ENCODE results near the gene PIEZO2. TPM values are rescaled to one million over a fixed set of nuclear protein-coding genes. Genes with fewer than 3 reads are reported as not detected.

Gene PIEZO2
- total and polyA plus RNA-seq, 2 donors (not counting 1 experiment from before 2014, with no cell fraction given) = not detected

DNA sequence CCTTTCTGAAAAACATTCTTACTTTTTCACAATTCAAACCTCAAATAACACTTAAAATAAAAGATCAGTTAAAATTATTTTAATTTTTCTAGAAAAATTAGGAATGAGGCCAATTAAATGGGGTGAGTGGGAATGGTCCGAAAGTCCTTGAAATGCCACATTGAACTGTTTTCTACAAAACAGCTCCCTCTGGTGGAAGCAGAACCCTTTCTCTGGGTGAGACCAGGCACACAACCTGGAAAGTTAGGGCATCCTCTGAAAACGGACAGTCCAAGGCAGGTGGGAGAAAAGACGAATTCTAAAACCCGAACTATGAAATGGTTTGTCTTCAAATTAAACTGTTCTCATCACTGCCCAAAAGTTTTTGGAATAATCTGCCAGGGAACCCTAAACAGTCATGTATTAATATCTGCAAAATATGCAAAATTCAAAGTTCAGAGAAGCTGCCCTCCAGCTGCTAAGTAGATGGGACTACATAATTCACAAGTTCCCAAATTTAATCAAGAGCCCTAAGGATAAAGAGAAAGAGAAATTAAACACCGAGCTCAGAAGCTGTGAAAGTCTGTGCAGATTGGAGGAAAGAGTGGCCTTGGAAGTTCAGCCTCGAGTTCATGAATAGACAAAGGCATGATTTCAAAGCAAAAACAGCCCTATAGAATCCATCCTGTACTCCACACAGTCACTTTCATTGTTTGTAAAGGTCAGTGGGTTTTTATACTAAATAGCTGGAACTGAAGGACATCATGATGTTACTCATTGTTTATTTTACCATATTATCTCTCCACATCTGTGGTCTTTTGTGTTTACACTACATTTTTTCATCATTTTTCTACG lies 108.3 kb downstream of the PIEZO2 start:
- Histone ChIP-seq H4K20me1 (ENCODE audit: control insufficient read depth, insufficient read depth, low read length, poor library complexity, severe bottlenecking) (no peaks in the 10 kb centered on the region), H3K4me3 (ENCODE audit: control extremely low read depth in 1 of 5, extremely low read depth in 1 of 5, insufficient read depth in 1 of 5, low read depth in 2 of 5, low read length in 4 of 5) (no peak overlapping the region), H3K27me3 (replicated peaks in 1 of 4; ENCODE audit: control extremely low read depth in 1 of 4, control insufficient read depth in 3 of 4, insufficient read depth in 4 of 4, low read length in 3 of 4) (no peaks in the 10 kb centered on the region), H3K9me3 (ENCODE audit: control extremely low read depth in 1 of 3, control insufficient read depth in 2 of 3, insufficient read depth in 1 of 3, low read length in 2 of 3) (no peaks in the 10 kb centered on the region), H3K4me1 (ENCODE audit: control insufficient read depth in 2 of 2, insufficient read depth in 2 of 2, low read length in 2 of 2) (no peaks in the 10 kb centered on the region), H3K27ac (ENCODE audit: low read length in 2 of 2) (no peak overlapping the region), H3K4me2 (replicated peaks; ENCODE audit: low read depth, low read length, poor library complexity, severe bottlenecking) (no peak overlapping the region), H3K9ac (ENCODE audit: low read length) (no peak overlapping the region), H3K36me3 (replicated peaks in 1 of 2; ENCODE audit: control extremely low read depth in 1 of 2, control insufficient read depth in 1 of 2, extremely low read depth in 1 of 2, insufficient read depth in 2 of 2, low read length in 1 of 2) (no peaks in the 10 kb centered on the region), H3K79me2 (ENCODE audit: control insufficient read depth, insufficient read depth, low read length) (no peaks in the 10 kb centered on the region), H2AFZ (ENCODE audit: insufficient read depth, low read depth, low read length, poor library complexity, severe bottlenecking) (no peak overlapping the region)
- ChIA-PET CTCF (interaction anchor here (0.5 to 1.5 kb wide), 4 partner anchors 9 to 1069 kb away, joined by 3 to 4 read pairs (median 4); no protein-coding TSS in a partner anchor), POLR2A (no interaction called here)
- no CpG with 5 or more reads among the region's 7 CpGs for WGBS (ENCODE audit: insufficient coverage)
- intact Hi-C loops (cut with micrococcal nuclease) = no loop called here
- Mint-ChIP-seq H3K4me1 (no peaks in the 10 kb centered on the region), H3K4me3 (no peak overlapping the region), H3K9me3 (ENCODE audit: insufficient read depth) (no peaks in the 10 kb centered on the region), H3K27ac (no peak overlapping the region), H3K27me3 (peaks cover 7% of the 10 kb centered on the region)
- DNase-seq (peak; percentile 24), ATAC-seq (ENCODE audit: low read depth) (no peak)
- TF ChIP-seq, protein P1, sequence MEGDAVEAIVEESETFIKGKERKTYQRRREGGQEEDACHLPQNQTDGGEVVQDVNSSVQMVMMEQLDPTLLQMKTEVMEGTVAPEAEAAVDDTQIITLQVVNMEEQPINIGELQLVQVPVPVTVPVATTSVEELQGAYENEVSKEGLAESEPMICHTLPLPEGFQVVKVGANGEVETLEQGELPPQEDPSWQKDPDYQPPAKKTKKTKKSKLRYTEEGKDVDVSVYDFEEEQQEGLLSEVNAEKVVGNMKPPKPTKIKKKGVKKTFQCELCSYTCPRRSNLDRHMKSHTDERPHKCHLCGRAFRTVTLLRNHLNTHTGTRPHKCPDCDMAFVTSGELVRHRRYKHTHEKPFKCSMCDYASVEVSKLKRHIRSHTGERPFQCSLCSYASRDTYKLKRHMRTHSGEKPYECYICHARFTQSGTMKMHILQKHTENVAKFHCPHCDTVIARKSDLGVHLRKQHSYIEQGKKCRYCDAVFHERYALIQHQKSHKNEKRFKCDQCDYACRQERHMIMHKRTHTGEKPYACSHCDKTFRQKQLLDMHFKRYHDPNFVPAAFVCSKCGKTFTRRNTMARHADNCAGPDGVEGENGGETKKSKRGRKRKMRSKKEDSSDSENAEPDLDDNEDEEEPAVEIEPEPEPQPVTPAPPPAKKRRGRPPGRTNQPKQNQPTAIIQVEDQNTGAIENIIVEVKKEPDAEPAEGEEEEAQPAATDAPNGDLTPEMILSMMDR (IDR thresholded peaks at IDR 0.05) = peak; percentile 28
- no peak for TF ChIP-seq EZH2 (IDR thresholded peaks at IDR 0.05; ENCODE audit: borderline replicate concordance, insufficient read depth, low read depth, low read length, poor library complexity, severe bottlenecking)

DNA sequence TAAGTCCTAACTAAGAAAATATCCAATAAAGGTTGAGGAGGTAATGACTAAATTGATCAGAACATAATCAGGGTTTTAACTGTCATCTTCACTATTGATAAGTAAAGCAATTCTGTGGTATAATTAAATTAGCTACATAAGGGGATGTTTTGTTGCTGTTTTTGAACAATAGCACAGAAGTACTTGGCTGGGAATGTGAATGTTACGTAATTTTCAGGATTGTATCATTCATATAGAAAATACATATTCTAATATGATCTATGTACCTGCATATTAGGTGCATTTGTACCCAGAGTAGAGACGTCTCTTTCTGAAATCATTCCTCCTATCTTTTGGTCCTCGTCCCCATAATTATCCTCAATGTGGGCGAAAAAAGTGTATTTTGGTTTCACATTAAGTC lies 109.0 kb downstream of the PIEZO2 start:
- H3K4me2 ChIP-seq (replicated peaks; ENCODE audit: low read depth, low read length, poor library complexity, severe bottlenecking) = no peak overlapping the region
- ATAC-seq (ENCODE audit: low read depth) (no peak), DNase-seq (no peak)
- intact Hi-C loops (cut with micrococcal nuclease) = no loop called here
- Mint-ChIP-seq H3K9me3 (ENCODE audit: insufficient read depth) (no peaks in the 10 kb centered on the region), H3K4me3 (no peak overlapping the region), H3K27ac (no peak overlapping the region), H3K27me3 (peaks cover 7% of the 10 kb centered on the region), H3K4me1 (no peaks in the 10 kb centered on the region)
- H3K27me3 ChIP-seq (replicated peaks in 1 of 4; ENCODE audit: control extremely low read depth in 1 of 4, control insufficient read depth in 3 of 4, insufficient read depth in 4 of 4, low read length in 3 of 4) = no peaks in the 10 kb centered on the region
- no peaks in the 10 kb centered on the region for H4K20me1 ChIP-seq (ENCODE audit: control insufficient read depth, insufficient read depth, low read length, poor library complexity, severe bottlenecking)
- H3K36me3 ChIP-seq (replicated peaks in 1 of 2; ENCODE audit: control extremely low read depth in 1 of 2, control insufficient read depth in 1 of 2, extremely low read depth in 1 of 2, insufficient read depth in 2 of 2, low read length in 1 of 2) = no peaks in the 10 kb centered on the region
- TF ChIP-seq, protein P1 (IDR thresholded peaks at IDR 0.05) = no peak
- TF ChIP-seq EZH2 (IDR thresholded peaks at IDR 0.05; ENCODE audit: borderline replicate concordance, insufficient read depth, low read depth, low read length, poor library complexity, severe bottlenecking) = no peak
- H3K79me2 ChIP-seq (ENCODE audit: control insufficient read depth, insufficient read depth, low read length) = no peaks in the 10 kb centered on the region
- H3K9me3 ChIP-seq (ENCODE audit: control extremely low read depth in 1 of 3, control insufficient read depth in 2 of 3, insufficient read depth in 1 of 3, low read length in 2 of 3) = no peaks in the 10 kb centered on the region
- 60% methylated on average over 2 of the region's 4 CpGs for WGBS (ENCODE audit: insufficient coverage)
- H3K4me3 ChIP-seq (ENCODE audit: control extremely low read depth in 1 of 5, extremely low read depth in 1 of 5, insufficient read depth in 1 of 5, low read depth in 2 of 5, low read length in 4 of 5) = no peak overlapping the region
- POLR2A ChIA-PET = no interaction called here
- no peaks in the 10 kb centered on the region for H3K4me1 ChIP-seq (ENCODE audit: control insufficient read depth in 2 of 2, insufficient read depth in 2 of 2, low read length in 2 of 2)
- H3K9ac ChIP-seq (ENCODE audit: low read length) = no peak overlapping the region
- H3K27ac ChIP-seq (ENCODE audit: low read length in 2 of 2) = no peak overlapping the region
- no peak overlapping the region for H2AFZ ChIP-seq (ENCODE audit: insufficient read depth, low read depth, low read length, poor library complexity, severe bottlenecking)
- CTCF ChIA-PET = interaction anchor here (0.5 to 1.5 kb wide), 3 partner anchors 10 to 253 kb away, joined by 3 to 4 read pairs (median 4); no protein-coding TSS in a partner anchor

Measured in B cell (primary cell).